Cardiac fibroblast (primary cell): ENCODE data around the gene CYB5D1.

ENCODE experiments used
- DNase-seq, 2 donors: peaks; one replicate each; pipeline versions ENCODE4 v3.0.0 to v3.0.0-alpha.2; 2010; ENCODE audit warnings: low read depth in 2 of 2
- H3K4me3 ChIP-seq, 2 donors: replicated peaks in 1 of 2; 1 replicate in 1 of 2; 2 replicates in 1 of 2; pipeline ENCODE4 v1.5.1; 2011; ENCODE audit warnings: low read depth in 2 of 2, low read length in 2 of 2, mild to moderate bottlenecking in 2 of 2, moderate library complexity in 1 of 2
- CTCF ChIP-seq: IDR thresholded peaks from one replicate; pipeline ENCODE4 v1.5.1; 2011; ENCODE audit warnings: low read depth, mild to moderate bottlenecking, low read length, inconsistent platforms

Gene CYB5D1

DNA sequence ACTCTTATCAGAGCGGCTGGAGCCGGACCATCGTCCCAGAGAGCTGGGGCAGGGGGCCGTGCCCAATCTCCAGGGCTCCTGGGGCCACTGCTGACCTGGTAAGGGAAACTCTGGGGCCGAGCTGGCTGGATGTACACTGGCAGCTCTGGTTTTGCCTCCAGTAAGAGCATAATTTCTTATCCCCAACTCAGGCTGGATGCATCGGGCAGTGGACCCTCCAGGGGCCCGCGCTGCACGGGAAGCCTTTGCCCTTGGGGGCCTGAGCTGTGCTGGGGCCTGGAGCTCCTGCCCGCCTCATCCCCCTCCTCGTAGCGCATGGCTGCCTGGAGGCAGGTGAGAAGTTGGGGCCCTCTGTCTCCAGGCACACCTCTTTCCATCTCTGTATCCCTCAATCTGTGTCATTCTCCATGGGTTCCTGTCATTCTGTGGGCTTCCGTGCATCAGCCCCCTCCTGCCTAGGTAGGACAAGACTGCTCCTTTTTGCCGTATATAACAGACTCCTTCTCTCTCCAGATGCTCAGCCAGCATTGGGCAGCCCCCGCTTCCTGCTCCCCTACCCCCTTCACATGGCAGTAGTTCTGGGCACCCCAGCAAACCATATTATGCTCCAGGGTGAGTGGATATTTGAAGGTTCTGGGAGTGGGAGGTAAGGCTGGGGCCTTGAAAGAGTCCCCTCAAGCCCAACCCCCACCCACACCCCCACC is 12.3 kb upstream of the CYB5D1 start:
- H3K4me3 ChIP-seq = peak overlapping the region; percentile 74

GRCh38 chr17:7846063-7846735 is 11.6 kb upstream of the CYB5D1 start:
- H3K4me3 ChIP-seq = no peak overlapping the region
- TF ChIP-seq CTCF = no peak
- DNase-seq = no peak

More for the DNA sequence above, 12.3 kb upstream of the CYB5D1 start:
- no peak for DNase-seq
- TF ChIP-seq CTCF = no peak

GRCh38 chr17:7846765-7847661 is 10.8 kb upstream of the CYB5D1 start:
- no peak overlapping the region for H3K4me3 ChIP-seq
- no peak for DNase-seq
- no peak for TF ChIP-seq CTCF

- no peak for TF ChIP-seq CTCF
- no peak for DNase-seq
- H3K4me3 ChIP-seq = no peak overlapping the region
Observed at GRCh38 chr17:7848131-7848579, 9.6 kb upstream of the CYB5D1 start.

DNA sequence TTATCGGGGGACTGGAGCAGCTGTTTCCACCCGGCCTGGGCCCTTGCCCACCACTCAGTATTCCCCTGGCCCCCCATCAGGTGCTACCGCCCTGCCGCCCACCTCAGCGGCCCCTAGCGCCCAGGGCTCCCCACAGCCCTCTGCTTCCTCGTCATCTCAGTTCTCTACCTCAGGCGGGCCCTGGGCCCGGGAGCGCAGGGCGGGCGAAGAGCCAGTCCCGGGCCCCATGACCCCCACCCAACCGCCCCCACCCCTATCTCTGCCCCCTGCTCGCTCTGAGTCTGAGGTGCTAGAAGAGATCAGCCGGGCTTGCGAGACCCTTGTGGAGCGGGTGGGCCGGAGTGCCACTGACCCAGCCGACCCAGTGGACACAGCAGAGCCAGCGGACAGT is 9.1 kb upstream of the CYB5D1 start:
- no peak for DNase-seq
- H3K4me3 ChIP-seq = no peak overlapping the region
- no peak for TF ChIP-seq CTCF

DNA sequence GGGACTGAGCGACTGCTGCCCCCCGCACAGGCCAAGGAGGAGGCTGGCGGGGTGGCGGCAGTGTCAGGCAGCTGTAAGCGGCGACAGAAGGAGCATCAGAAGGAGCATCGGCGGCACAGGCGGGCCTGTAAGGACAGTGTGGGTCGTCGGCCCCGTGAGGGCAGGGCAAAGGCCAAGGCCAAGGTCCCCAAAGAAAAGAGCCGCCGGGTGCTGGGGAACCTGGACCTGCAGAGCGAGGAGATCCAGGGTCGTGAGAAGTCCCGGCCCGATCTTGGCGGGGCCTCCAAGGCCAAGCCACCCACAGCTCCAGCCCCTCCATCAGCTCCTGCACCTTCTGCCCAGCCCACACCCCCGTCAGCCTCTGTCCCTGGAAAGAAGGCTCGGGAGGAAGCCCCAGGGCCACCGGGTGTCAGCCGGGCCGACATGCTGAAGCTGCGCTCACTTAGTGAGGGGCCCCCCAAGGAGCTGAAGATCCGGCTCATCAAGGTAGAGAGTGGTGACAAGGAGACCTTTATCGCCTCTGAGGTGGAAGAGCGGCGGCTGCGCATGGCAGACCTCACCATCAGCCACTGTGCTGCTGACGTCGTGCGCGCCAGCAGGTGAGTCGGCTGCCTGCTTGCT is 8.6 kb upstream of the CYB5D1 start:
- TF ChIP-seq CTCF = no peak

More for the DNA sequence above, 8.6 kb upstream of the CYB5D1 start:
- DNase-seq = no peak
- no peak overlapping the region for H3K4me3 ChIP-seq
